Measurements from ENCODE around the gene NRXN2.

The NRXN2 gene

DNA sequence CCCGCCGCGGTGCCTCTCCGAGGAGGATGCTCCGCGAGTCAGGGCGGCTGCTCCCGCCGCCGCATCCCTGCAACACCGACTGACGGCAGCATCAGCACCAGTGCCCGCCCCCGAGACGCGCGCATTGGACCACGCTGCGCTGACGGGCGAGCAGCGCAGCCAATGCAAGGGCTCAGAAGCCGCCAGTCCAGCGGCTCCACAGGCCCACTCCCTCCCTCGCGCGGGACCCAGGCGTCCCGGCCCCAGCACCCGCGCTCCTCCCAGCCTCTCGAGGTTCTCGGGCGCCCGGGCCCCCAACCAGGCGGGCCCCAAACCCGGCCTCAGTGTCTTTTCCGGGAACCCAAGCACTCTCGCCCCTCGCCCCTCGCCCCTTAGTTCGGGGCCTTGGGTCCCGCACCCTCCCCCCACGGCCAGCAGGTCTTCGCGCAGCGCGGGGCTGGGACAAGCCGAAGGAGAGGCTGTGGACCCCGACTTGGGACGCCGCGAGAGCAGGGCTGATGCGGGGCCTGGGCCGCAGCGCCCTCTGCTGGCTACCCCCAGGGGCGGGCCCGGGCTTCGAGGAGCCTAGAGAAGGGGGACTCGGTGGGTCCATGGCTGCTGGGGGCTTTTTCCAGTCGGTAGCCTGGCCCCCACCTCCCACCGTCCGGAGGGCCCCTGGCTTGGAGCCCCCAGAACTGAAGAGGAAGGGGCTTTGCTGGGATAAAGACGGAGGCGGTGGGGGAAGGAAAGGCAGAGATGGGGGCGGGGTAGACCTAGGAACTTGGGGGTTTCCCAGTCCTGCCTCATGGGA is at the start of gene NRXN2:
TSS of gene NRXN2 (minus strand) at position 81 of the 790 bp plus-strand sequence. CDS start 9,498 bp downstream, outside the sequence.
- FAIRE-seq = no peak

GRCh38 chr11:64772303-64773018 is 49.5 kb upstream of the NRXN2 start:
- FAIRE-seq = no peak

DNA sequence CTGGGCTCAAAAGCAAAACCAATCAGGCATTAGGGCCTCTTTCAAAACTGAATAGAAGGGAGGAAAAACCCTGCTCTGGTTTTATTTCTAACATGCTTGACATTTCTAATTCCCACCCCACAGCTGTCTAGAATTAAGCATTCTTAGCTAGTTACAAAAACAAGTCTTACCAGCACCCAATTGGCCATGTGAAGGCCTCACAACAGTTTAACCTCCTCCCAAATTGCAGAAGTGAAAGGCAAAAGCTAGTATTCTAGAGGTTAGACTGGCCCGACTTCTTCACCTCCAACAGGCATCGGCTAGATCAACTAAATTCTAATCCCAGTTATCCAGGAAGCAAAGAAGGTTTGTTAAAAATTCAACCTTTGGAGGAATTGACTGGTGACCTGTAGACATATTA is 48.9 kb upstream of the NRXN2 start:
- no peak for FAIRE-seq

GRCh38 chr11:64770120-64770519 is 47.1 kb upstream of the NRXN2 start:
- no peak for FAIRE-seq

GRCh38 chr11:64769283-64769682 is 46.3 kb upstream of the NRXN2 start:
- FAIRE-seq = no peak

DNA sequence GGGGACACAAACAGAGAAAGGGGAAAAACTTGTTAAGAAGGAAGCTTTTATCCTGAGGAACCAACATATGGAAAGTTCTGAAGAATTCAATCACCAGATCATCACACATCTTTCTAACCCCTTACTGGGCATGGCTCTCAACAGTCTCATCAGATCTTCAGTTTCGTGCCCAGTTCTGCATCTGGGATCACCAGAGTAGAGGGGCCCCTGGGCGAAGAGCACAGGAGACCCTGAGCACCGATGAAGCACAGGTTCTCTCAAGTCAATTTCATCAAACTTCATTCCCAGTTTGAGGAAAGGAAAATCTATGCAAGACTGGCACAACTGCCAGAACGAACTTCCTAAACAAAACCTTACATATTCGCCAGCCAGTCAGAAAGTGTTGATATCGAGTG is 45.3 kb upstream of the NRXN2 start:
- no peak for FAIRE-seq

DNA sequence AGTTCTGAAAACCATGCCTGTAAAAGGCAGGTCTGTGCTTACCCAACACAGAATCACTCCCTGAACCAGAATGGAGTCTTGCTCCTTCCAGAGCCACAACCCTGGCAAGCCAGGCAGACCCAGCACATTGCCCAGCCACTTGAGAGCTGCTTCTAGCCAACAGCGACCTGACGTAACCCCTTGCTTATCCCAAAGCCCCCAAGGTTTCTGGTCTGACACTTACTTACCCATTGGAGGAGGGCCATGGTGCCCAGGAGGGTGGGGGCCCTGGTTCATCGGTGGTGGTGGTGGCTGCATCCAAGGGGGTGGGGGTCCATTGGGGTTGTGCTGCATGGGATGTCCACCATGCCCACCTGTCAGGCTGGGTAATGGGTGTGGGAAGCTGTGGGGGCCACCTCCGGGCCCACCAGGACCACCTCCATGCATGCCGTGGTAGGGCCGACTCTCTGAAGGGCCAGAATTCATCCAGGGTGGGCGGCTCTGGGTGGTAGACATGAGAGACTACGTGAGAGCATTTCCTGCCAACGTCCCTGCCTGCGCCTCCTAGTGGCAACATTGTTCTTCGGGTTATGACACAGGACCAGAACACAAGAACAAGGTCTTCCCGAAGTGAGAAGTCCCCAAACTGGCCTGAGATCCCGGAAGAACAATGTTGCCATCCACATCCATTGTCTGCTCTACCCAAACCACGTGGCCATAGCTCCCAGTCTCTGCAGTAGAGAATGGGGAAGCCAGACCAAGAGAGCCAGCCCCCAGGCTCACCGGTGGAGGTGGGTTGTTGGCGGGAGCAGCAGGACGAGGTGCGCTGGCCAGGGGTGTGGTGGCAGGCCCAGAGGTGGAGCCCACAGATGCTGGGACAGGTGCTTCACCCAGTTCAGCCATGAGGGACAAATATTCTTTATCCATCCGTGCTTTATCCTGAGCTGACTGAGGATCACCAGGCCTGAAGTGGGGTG is 44.6 kb upstream of the NRXN2 start:
- no peak for FAIRE-seq

DNA sequence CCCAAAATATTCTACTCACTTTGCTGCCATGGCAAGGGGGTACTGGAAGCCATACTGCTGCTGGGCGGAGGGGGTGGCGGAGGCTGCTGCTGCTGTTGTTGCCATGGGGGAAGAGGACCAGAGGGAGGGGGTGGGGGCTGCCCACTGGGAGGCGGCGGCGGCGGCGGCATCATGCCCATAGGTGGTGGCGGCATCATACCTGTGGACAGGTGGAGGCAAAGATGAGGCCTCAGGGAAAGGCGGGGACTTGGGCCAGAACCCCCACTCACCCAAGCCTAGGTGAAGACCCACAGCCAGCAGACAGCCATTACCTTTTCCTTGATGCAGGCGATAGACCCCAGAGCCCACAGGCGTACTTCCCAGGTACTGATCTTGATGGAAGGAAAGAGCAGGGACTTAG is 43.9 kb upstream of the NRXN2 start:
- no peak for FAIRE-seq

DNA sequence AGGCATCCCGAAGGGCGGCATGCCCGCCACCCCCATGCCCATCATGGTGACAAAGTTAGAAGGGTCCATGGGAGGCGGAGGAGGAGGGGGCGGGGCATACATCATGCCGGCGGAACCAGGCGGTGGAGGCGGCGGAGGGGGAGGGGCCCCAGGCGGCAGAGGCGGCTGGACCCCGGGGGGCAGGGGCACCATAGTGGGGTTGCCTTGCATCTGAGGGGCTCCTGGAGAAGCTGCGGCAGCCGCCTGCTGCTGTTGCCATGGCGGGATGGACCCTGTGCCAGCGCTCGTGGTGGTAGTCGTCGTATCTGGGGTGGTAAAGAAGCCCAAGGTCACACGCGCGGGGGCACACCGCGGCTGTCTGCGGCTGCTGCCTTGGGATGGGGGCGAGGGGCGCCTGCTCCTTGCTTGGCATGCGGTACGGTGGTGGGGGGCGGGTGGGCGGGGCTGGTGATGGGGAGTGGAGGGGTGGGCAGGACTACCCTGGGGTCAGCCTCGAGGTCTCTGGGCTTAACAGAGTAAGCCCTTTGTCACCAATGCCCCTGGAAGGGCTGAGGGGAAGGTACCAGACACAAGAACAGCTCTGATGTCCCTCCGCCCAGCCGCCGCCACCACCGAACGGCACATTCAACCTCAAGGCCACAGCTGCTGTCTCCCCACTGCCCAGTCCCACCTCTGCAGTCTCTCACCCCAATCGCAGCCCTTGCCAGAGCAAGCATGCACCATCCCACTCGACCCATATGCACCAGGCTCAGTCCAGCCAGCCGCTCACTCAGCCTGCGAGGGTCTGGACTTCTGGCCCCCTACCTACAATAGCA is 43.1 kb upstream of the NRXN2 start:
- FAIRE-seq = no peak

DNA sequence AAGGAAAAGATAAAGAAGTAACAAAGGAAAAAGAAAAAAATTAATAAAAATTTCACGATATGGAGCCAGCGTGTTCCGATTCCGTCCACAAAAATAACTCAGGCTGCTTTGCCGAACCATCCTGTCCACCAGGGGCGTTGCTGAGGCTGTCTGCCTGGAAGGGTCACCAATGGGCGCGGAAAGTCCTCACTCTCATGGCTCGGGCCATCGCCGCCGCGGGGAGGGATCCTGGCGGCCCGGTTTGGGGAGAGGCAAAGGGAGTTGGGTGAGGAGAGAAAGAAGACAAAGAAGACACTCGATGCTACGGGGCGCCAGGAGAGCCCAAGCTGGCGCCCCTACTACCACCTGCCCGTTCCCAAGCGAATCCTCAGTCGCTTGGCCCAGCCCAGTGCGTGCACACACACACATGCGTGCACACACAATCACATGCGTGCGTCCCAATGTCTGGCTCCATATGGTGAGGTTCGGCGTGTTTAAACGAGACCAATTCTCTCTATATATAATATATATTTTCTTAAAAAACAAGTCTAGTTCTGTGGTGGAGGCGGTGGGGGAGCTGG is 42.4 kb upstream of the NRXN2 start:
- FAIRE-seq = no peak

- no peak for FAIRE-seq
Observed at GRCh38 chr11:64764753-64765152, 41.8 kb upstream of the NRXN2 start.

DNA sequence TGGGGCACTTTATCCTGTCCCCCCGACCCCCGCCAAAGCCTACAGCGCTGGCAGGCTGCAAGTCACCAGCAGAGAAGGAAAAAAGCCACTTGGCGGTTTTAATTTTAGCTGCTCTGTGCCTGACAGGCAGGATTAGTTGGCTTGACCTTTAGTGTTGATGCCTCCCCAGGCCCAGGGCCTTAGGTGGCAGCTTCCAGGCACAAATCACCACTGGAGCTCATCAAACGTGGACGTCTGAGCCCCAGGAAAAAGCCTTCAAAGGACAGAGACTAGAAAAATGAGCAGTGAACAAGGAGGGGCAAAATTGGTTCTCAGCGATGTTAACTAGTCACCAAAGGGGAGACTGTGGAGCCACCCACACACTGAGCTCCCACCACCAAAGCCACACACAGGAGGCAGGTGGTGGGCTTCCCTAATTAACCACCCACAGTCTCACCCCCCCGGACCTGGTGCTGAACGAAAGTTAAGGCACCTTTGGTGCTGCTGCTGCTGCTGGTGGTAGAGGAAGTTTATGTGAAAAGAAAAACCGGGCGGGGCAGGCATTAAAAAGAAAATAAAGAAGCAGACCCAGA is 41.1 kb upstream of the NRXN2 start:
- FAIRE-seq = no peak

- FAIRE-seq = no peak
Observed at GRCh38 chr11:64763526-64764039, 40.6 kb upstream of the NRXN2 start.

- FAIRE-seq = no peak
Observed at GRCh38 chr11:64762674-64763525, 39.9 kb upstream of the NRXN2 start.

DNA sequence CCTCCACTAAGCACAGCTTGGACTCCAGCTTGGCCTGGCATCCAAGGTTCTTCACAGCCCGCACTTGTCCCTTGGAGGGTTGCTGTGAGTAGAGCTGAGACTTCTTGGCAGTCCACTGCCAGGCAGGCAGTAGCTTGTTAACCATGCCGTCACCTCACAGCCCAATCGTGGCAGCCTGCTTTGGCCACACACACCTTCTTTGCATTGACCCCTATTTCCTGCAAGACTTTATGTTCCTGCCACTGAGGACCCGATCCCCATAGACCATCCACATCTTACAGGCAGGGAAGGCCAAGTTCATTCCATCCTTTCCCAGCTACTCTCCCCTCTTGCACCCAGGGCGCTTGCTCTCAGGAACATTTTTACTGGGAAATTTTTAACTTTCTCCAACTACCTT is 39.3 kb upstream of the NRXN2 start:
- FAIRE-seq = no peak

DNA sequence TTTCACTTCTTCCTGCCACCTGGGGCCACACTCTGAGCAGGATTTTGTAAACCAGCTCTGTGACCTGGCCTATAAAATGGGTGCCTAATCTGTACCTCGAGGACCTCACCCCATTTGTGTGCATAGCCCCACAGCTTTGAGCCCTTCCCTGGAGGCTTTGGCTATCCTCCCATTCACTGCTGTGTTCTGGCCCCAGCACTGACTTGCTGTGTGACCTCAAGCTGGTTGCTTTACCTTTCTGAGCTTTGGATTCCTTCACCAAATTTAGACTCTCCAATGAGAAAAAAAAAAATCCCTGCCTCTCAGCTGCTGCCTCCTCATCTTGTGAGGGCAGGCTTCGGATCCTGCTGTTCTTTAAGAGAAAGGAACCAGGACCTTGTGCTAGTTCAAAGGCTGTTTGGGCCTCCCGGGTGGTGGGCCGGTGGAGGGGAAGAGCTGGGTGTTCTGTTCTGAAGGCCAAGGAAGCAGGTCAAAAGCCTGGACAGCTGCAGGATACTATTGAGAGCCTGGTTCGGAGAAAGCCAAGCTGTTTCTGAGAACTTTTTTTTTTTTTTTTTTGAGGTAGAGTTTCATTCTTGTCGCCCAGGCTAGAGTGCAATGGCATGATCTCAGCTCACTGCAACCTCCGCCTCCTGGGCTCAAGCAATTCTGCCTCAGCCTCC is 37.9 kb upstream of the NRXN2 start:
- FAIRE-seq = no peak

GRCh38 chr11:64759722-64760719 is 37.0 kb upstream of the NRXN2 start, which contains the start of gene PYGM:
TSS of gene PYGM (minus strand) at chr11:64759974. CDS start at chr11:64759898, 76 bp downstream.
- no peak for FAIRE-seq

- no peak for FAIRE-seq
Observed at GRCh38 chr11:64759131-64759721, 36.2 kb upstream of the NRXN2 start.

Data from A204.1 (cell line).